WTC11 (cell line): ENCODE measurements around the gene NPAS3. TPM values are rescaled to one million over a fixed set of nuclear protein-coding genes. Genes with fewer than 3 reads are reported as not detected.

Experiments used
- ATAC-seq: fragments of 200-7000 bp; cut with Tn5 transposase; 2 replicates; pipeline ENCODE4 v1.10.0; 2021; ENCODE audit warnings: mild to moderate bottlenecking, moderate library complexity
- CTCF ChIA-PET: fragments of 300-600 bp; sonication (Branson Sonifier 250); formaldehyde crosslinking; loops from one replicate; lab custom pipeline; 2021; ENCODE audit warnings: antibody characterized with exemption; lab: Charles Lee
- POLR2A ChIA-PET: fragments of 350-600 bp; sonication (Branson Sonifier 250); formaldehyde crosslinking; loops from one replicate; lab custom pipeline; 2021; ENCODE audit warnings: antibody characterized with exemption; lab: Charles Lee
- DNase-seq: peaks from one replicate; pipeline ENCODE4 v3.0.0; 2021; ENCODE audit warnings: low spot score
- H3K27ac Mint-ChIP-seq: 2 replicates; pipeline ENCODE4 v1.8.0; 2021; ENCODE audit warnings: mixed read lengths
- H3K27me3 Mint-ChIP-seq: 2 replicates; pipeline ENCODE4 v1.8.0; 2021; ENCODE audit warnings: low read depth, mild to moderate bottlenecking, moderate library complexity, mixed read lengths
- H3K36me3 Mint-ChIP-seq: 2 replicates; pipeline ENCODE4 v1.8.0; 2021; ENCODE audit warnings: mixed read lengths
- H3K4me1 Mint-ChIP-seq: 2 replicates; pipeline ENCODE4 v1.8.0; 2022; ENCODE audit warnings: mixed read lengths
- H3K4me3 Mint-ChIP-seq: 2 replicates; pipeline ENCODE4 v1.8.0; 2021; ENCODE audit warnings: mild to moderate bottlenecking, moderate library complexity, mixed read lengths
- H3K9me3 Mint-ChIP-seq: 2 replicates; pipeline ENCODE4 v1.8.0; 2021; ENCODE audit warnings: mixed read lengths
- FOXJ3 ChIP-seq: sonication (generic); formaldehyde crosslinking; IDR thresholded peaks from 2 replicates; pipeline ENCODE4 v1.9.0; 2021; ENCODE audit warnings: missing genetic modification reagents, mild to moderate bottlenecking, borderline replicate concordance
- GRHL2 ChIP-seq: fragments of 250-450 bp; sonication (Bioruptor Pico); IDR thresholded peaks from 2 replicates; pipeline ENCODE4 v1.8.0; 2022; ENCODE audit warnings: mild to moderate bottlenecking, moderate library complexity; ENCODE audit not compliant: insufficient replicate concordance, severe bottlenecking
- GTF2I ChIP-seq: fragments of 250-450 bp; sonication (Bioruptor Pico); conservative IDR thresholded peaks from 2 replicates; pipeline ENCODE4 v1.4.0; 2021; ENCODE audit warnings: mild to moderate bottlenecking
- HMGA2 ChIP-seq: fragments of 250-450 bp; sonication (Bioruptor Pico); IDR thresholded peaks from 2 replicates; pipeline ENCODE4 v1.4.0; 2021; ENCODE audit warnings: mild to moderate bottlenecking, moderate library complexity
- PRRX2 ChIP-seq: fragments of 250-450 bp; sonication (Bioruptor Pico); IDR thresholded peaks from 2 replicates; pipeline ENCODE4 v1.8.0; 2021; ENCODE audit warnings: mild to moderate bottlenecking
- RELA ChIP-seq: sonication (generic); formaldehyde crosslinking; IDR thresholded peaks from 2 replicates; pipeline ENCODE4 v1.8.1; 2022; ENCODE audit warnings: missing genetic modification reagents, mild to moderate bottlenecking, borderline replicate concordance
- RORB ChIP-seq: fragments of 250-450 bp; sonication (Bioruptor Pico); IDR thresholded peaks from 2 replicates; pipeline ENCODE4 v1.9.0; 2021; ENCODE audit warnings: mild to moderate bottlenecking
- TEAD1 ChIP-seq: sonication (generic); formaldehyde crosslinking; IDR thresholded peaks from 2 replicates; pipeline ENCODE4 v1.8.0; 2022; ENCODE audit warnings: mild to moderate bottlenecking, missing genetic modification reagents
- ZNF416 ChIP-seq: fragments of 250-450 bp; sonication (Bioruptor Pico); IDR thresholded peaks from 2 replicates; pipeline ENCODE4 v1.9.0; 2021; ENCODE audit warnings: mild to moderate bottlenecking, inconsistent platforms
- ZNF671 ChIP-seq: fragments of 250-450 bp; sonication (Bioruptor Pico); IDR thresholded peaks from 2 replicates; pipeline ENCODE4 v1.8.0; 2021; ENCODE audit warnings: mild to moderate bottlenecking
- total RNA-seq: library from RNA; stranded (reverse); gene quantifications from 3 replicates; pipeline ENCODE4 v1.2.3, GENCODE V29; 2021
- TF ChIP-seq, protein P1 (sequence below): sonication (generic); formaldehyde crosslinking; IDR thresholded peaks from 2 replicates; pipeline ENCODE4 v1.8.1; 2022; ENCODE audit warnings: low read depth, missing genetic modification reagents, borderline replicate concordance
- TF ChIP-seq, protein P2 (sequence below): fragments of 250-450 bp; sonication (Bioruptor Pico); IDR thresholded peaks from 2 replicates; pipeline ENCODE4 v2.1.2; 2022; ENCODE audit warnings: mild to moderate bottlenecking, moderate library complexity
- TF ChIP-seq, protein P3 (sequence below): sonication (generic); formaldehyde crosslinking; IDR thresholded peaks from 2 replicates; pipeline ENCODE4 v1.8.1; 2023; ENCODE audit warnings: mild to moderate bottlenecking, missing genetic modification reagents, borderline replicate concordance
- TF ChIP-seq, protein P4 (sequence below): sonication (generic); formaldehyde crosslinking; IDR thresholded peaks from 2 replicates; pipeline ENCODE4 v1.8.1; 2022; ENCODE audit warnings: mild to moderate bottlenecking, missing genetic modification reagents, moderate library complexity, borderline replicate concordance
- TF ChIP-seq, protein P5 (sequence below): fragments of 250-450 bp; sonication (Bioruptor Pico); IDR thresholded peaks from 2 replicates; pipeline ENCODE4 v1.9.0; 2021; ENCODE audit warnings: moderate library complexity, mild to moderate bottlenecking, inconsistent platforms, borderline replicate concordance
- TF ChIP-seq, protein P6 (sequence below): sonication (generic); formaldehyde crosslinking; IDR thresholded peaks from 2 replicates; pipeline ENCODE4 v1.8.0; 2023; ENCODE audit warnings: missing genetic modification reagents
- TF ChIP-seq, protein P7 (sequence below): sonication (generic); formaldehyde crosslinking; IDR thresholded peaks from 2 replicates; pipeline ENCODE4 v1.8.1; 2023; ENCODE audit warnings: mild to moderate bottlenecking, missing genetic modification reagents, moderate library complexity
- TF ChIP-seq, protein P8 (sequence below): sonication (generic); formaldehyde crosslinking; IDR thresholded peaks from 2 replicates; pipeline ENCODE4 v1.8.0; 2022; ENCODE audit warnings: mild to moderate bottlenecking, missing genetic modification reagents
- TF ChIP-seq, protein P9 (sequence below): fragments of 250-450 bp; sonication (Bioruptor Pico); conservative IDR thresholded peaks from 2 replicates; pipeline ENCODE4 v1.9.0; 2021; ENCODE audit warnings: mild to moderate bottlenecking

Gene NPAS3
- total RNA-seq, 1 experiment from 2014 or later: 3.2 TPM

DNA sequence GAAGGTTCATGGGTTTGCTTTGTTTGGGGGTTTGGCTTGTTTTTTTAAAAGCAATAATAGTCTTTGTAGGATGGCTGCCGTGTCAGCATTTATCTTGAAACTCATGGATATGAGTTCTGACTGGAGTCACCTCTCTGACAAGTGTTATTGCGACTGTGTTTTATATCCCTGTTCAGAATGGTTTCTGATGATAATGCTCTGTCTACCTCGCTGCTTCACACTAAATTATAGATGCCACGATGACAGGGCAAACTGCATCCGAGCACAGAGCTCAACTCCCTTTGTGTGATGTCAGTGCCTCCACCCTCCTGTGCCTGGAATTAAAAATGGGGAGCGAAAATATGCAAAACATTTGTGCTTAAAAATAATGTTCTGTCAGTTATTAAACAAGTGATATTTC, 761.4 kb downstream of the NPAS3 start:
- ChIA-PET POLR2A (no interaction called here), CTCF (no interaction called here)
- H3K27me3 Mint-ChIP-seq: no peaks in the 10 kb centered on the region
- DNase-seq: no peak
- H3K36me3 Mint-ChIP-seq: no peaks in the 10 kb centered on the region
- TF ChIP-seq FOXJ3: no peak
- TF ChIP-seq, protein P1, sequence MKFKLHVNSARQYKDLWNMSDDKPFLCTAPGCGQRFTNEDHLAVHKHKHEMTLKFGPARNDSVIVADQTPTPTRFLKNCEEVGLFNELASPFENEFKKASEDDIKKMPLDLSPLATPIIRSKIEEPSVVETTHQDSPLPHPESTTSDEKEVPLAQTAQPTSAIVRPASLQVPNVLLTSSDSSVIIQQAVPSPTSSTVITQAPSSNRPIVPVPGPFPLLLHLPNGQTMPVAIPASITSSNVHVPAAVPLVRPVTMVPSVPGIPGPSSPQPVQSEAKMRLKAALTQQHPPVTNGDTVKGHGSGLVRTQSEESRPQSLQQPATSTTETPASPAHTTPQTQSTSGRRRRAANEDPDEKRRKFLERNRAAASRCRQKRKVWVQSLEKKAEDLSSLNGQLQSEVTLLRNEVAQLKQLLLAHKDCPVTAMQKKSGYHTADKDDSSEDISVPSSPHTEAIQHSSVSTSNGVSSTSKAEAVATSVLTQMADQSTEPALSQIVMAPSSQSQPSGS (CRISPR knock-in tag): no peak
- TF ChIP-seq GTF2I: no peak
- no peak for TF ChIP-seq TEAD1 (CRISPR knock-in tag)
- TF ChIP-seq GRHL2 (CRISPR knock-in tag): no peak
- TF ChIP-seq RELA (CRISPR knock-in tag): no peak
- TF ChIP-seq PRRX2 (CRISPR knock-in tag): no peak
- TF ChIP-seq ZNF416: no peak
- TF ChIP-seq, protein P2, sequence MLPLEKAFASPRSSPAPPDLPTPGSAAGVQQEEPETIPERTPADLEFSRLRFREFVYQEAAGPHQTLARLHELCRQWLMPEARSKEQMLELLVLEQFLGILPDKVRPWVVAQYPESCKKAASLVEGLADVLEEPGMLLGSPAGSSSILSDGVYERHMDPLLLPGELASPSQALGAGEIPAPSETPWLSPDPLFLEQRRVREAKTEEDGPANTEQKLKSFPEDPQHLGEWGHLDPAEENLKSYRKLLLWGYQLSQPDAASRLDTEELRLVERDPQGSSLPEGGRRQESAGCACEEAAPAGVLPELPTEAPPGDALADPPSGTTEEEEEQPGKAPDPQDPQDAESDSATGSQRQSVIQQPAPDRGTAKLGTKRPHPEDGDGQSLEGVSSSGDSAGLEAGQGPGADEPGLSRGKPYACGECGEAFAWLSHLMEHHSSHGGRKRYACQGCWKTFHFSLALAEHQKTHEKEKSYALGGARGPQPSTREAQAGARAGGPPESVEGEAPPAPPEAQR (CRISPR knock-in tag): no peak
- no peak overlapping the region for H3K4me3 Mint-ChIP-seq
- H3K4me1 Mint-ChIP-seq: no peaks in the 10 kb centered on the region
- ATAC-seq: no peak
- H3K27ac Mint-ChIP-seq: no peak overlapping the region
- no peaks in the 10 kb centered on the region for H3K9me3 Mint-ChIP-seq

DNA sequence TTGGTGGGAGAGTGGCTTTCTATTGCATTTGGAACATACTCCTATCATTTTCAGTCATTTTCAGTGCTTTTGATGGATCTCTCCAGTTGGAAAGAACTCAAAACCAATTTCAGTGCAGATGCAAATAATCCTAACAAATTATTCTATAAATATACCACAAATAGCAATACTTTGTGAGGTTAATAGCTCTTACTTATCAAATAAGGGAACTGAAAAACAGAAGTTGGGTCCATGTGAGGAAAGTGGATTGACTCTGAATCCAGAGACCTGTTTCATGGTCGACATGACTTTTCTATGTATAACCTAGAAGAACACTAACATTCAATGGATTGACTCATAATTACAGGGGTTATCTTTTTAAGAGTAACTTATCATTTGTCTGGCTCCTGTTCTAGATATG, 763.6 kb downstream of the NPAS3 start:
- peaks cover 10% of the 10 kb centered on the region for H3K4me1 Mint-ChIP-seq
- ATAC-seq: no peak
- no peak for DNase-seq
- H3K27ac Mint-ChIP-seq: no peak overlapping the region
- no peak overlapping the region for H3K4me3 Mint-ChIP-seq
- POLR2A ChIA-PET: no interaction called here
- no peaks in the 10 kb centered on the region for H3K36me3 Mint-ChIP-seq
- no peak for TF ChIP-seq ZNF671
- TF ChIP-seq, protein P3, sequence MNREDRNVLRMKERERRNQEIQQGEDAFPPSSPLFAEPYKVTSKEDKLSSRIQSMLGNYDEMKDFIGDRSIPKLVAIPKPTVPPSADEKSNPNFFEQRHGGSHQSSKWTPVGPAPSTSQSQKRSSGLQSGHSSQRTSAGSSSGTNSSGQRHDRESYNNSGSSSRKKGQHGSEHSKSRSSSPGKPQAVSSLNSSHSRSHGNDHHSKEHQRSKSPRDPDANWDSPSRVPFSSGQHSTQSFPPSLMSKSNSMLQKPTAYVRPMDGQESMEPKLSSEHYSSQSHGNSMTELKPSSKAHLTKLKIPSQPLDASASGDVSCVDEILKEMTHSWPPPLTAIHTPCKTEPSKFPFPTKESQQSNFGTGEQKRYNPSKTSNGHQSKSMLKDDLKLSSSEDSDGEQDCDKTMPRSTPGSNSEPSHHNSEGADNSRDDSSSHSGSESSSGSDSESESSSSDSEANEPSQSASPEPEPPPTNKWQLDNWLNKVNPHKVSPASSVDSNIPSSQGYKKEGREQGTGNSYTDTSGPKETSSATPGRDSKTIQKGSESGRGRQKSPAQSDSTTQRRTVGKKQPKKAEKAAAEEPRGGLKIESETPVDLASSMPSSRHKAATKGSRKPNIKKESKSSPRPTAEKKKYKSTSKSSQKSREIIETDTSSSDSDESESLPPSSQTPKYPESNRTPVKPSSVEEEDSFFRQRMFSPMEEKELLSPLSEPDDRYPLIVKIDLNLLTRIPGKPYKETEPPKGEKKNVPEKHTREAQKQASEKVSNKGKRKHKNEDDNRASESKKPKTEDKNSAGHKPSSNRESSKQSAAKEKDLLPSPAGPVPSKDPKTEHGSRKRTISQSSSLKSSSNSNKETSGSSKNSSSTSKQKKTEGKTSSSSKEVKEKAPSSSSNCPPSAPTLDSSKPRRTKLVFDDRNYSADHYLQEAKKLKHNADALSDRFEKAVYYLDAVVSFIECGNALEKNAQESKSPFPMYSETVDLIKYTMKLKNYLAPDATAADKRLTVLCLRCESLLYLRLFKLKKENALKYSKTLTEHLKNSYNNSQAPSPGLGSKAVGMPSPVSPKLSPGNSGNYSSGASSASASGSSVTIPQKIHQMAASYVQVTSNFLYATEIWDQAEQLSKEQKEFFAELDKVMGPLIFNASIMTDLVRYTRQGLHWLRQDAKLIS (CRISPR knock-in tag): no peak
- TF ChIP-seq, protein P4, sequence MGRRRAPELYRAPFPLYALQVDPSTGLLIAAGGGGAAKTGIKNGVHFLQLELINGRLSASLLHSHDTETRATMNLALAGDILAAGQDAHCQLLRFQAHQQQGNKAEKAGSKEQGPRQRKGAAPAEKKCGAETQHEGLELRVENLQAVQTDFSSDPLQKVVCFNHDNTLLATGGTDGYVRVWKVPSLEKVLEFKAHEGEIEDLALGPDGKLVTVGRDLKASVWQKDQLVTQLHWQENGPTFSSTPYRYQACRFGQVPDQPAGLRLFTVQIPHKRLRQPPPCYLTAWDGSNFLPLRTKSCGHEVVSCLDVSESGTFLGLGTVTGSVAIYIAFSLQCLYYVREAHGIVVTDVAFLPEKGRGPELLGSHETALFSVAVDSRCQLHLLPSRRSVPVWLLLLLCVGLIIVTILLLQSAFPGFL: no peak
- H3K9me3 Mint-ChIP-seq: no peaks in the 10 kb centered on the region
- CTCF ChIA-PET: no interaction called here
- no peaks in the 10 kb centered on the region for H3K27me3 Mint-ChIP-seq

DNA sequence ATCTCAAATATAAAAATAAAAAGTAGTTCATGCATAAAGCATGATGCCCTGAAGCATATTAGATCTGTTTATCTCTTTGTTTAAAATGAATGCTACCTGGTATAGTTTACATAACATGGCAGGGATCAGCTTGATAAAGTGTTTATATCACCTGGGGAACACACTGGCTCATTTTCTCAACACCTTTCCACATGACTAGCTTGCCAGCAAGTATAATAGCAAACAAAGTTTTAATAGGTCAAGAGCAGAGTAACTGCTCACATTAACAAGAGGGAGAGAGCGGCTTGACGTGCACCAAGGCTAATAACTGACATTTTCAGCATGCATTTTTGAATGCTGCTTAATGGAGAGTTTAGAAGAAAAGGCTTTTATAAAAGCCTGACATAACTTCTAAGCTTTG, 765.8 kb downstream of the NPAS3 start:
- Mint-ChIP-seq H3K36me3 (no peaks in the 10 kb centered on the region), H3K27ac (no peak overlapping the region), H3K4me3 (no peak overlapping the region), H3K9me3 (no peaks in the 10 kb centered on the region), H3K27me3 (no peaks in the 10 kb centered on the region), H3K4me1 (peaks cover 17% of the 10 kb centered on the region)
- ChIA-PET POLR2A (interaction anchor here (0.9 kb wide), 1 partner anchor 10 kb away, joined by 4 read pairs; no protein-coding TSS in a partner anchor), CTCF (no interaction called here)
- ATAC-seq (no peak), DNase-seq (no peak)
- TF ChIP-seq, protein P5, sequence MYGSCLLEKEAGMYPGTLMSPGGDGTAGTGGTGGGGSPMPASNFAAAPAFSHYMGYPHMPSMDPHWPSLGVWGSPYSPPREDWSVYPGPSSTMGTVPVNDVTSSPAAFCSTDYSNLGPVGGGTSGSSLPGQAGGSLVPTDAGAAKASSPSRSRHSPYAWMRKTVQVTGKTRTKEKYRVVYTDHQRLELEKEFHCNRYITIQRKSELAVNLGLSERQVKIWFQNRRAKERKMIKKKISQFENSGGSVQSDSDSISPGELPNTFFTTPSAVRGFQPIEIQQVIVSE (CRISPR knock-in tag): no peak
- TF ChIP-seq, protein P6, sequence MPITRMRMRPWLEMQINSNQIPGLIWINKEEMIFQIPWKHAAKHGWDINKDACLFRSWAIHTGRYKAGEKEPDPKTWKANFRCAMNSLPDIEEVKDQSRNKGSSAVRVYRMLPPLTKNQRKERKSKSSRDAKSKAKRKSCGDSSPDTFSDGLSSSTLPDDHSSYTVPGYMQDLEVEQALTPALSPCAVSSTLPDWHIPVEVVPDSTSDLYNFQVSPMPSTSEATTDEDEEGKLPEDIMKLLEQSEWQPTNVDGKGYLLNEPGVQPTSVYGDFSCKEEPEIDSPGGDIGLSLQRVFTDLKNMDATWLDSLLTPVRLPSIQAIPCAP (CRISPR knock-in tag): no peak
- TF ChIP-seq, protein P7, sequence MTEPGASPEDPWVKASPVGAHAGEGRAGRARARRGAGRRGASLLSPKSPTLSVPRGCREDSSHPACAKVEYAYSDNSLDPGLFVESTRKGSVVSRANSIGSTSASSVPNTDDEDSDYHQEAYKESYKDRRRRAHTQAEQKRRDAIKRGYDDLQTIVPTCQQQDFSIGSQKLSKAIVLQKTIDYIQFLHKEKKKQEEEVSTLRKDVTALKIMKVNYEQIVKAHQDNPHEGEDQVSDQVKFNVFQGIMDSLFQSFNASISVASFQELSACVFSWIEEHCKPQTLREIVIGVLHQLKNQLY (CRISPR knock-in tag): no peak
- TF ChIP-seq, protein P8, sequence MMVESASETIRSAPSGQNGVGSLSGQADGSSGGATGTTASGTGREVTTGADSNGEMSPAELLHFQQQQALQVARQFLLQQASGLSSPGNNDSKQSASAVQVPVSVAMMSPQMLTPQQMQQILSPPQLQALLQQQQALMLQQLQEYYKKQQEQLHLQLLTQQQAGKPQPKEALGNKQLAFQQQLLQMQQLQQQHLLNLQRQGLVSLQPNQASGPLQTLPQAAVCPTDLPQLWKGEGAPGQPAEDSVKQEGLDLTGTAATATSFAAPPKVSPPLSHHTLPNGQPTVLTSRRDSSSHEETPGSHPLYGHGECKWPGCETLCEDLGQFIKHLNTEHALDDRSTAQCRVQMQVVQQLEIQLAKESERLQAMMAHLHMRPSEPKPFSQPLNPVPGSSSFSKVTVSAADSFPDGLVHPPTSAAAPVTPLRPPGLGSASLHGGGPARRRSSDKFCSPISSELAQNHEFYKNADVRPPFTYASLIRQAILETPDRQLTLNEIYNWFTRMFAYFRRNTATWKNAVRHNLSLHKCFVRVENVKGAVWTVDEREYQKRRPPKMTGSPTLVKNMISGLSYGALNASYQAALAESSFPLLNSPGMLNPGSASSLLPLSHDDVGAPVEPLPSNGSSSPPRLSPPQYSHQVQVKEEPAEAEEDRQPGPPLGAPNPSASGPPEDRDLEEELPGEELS (CRISPR knock-in tag): no peak
- TF ChIP-seq HMGA2 (CRISPR knock-in tag) (no peak), RORB (CRISPR knock-in tag) (no peak)
- TF ChIP-seq, protein P9, sequence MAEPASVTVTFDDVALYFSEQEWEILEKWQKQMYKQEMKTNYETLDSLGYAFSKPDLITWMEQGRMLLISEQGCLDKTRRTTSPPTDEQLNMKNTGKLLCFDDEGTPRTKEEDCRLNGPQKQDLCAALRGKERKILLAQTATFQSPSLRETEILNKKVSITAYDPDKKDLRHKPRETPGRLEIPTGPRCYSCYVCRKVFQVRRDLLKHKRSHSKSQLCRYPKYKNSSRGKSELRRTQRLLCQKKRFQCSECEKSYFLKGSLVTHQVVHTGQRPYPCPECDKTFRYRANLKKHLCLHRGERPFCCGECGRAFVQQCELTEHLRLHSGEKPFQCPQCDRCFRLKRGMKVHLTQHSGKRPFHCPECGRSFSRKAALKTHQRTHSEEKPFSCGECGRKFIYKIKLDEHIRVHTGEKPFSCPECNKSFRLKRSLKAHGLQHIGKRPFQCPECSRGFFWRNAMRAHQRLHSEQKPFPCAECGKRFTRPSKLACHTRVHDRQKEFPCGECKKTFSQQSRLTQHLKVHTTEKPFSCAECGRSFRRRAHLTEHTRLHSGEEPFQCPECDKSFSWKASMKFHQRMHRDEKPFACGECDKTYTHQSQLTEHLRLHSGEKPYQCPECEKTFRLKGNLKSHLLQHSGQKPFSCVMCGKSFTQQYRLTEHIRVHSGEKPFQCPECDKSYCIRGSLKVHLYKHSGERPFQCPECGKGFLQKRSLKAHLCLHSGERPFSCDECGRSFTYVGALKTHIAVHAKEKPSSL: no peak
